A549 (cell line): ENCODE data around the gene UVSSA. TPM values are rescaled to one million over a fixed set of nuclear protein-coding genes. Genes with fewer than 3 reads are reported as not detected.

ENCODE experiments used
- ATAC-seq, 2 experiments: fragments of 200-7000 bp in 1 of 2; fragments of >200 bp in 1 of 2; cut with Nextera tagmentation in 1 of 2; cut with Tn5 transposase in 1 of 2; 3 replicates each; pipeline versions ENCODE4 v1.8.0 to v1.9.1; 2018 to 2020; ENCODE audit warnings: mild to moderate bottlenecking in 1 of 2, moderate library complexity in 1 of 2
- CTCF ChIA-PET: fragments of 300-600 bp; sonication (Branson Sonifier 250); formaldehyde crosslinking; extraction: SDS; loops from one replicate; lab custom pipeline; 2021; ENCODE audit warnings: antibody characterized with exemption, inconsistent platforms; lab: Yijun Ruan, JAX
- POLR2A ChIA-PET: fragments of 350-600 bp; formaldehyde crosslinking; extraction: SDS; loops from one replicate; lab custom pipeline; 2021; ENCODE audit warnings: antibody characterized with exemption, inconsistent platforms; lab: Yijun Ruan, JAX
- DNase-seq, 2 experiments: peaks; one replicate each; pipeline versions ENCODE4 v3.0.0 to v3.0.0-alpha.2; 2011 to 2016; ENCODE audit warnings: low read depth in 1 of 2, low spot score in 1 of 2
- FAIRE-seq: peaks from 2 replicates; lab custom pipeline; 2011; peaks lifted over from hg19 to GRCh38; lab: Jason Lieb, UNC
- H3K27ac ChIP-seq, 2 experiments: fragments of >200 bp; sonication (Bioruptor Twin); formaldehyde crosslinking; 3 replicates each; pipeline ENCODE4 v1.5.1; 2016 to 2017
- H3K4me1 ChIP-seq: fragments of >200 bp; sonication (Bioruptor Twin); formaldehyde crosslinking; 3 replicates; pipeline ENCODE4 v1.6.1; 2016
- H3K4me2 ChIP-seq: fragments of >200 bp; sonication (Bioruptor Twin); formaldehyde crosslinking; 3 replicates; pipeline ENCODE4 v1.6.1; 2016
- H3K4me3 ChIP-seq: fragments of >200 bp; sonication (Bioruptor Twin); formaldehyde crosslinking; 3 replicates; pipeline ENCODE4 v1.5.1; 2016
- H3K9me3 ChIP-seq: fragments of >200 bp; sonication (Bioruptor Twin); formaldehyde crosslinking; 3 replicates; pipeline ENCODE4 v1.6.1; 2016
- CBX2 ChIP-seq: fragments of 200-600 bp; sonication (generic); IDR thresholded peaks from 2 replicates; pipeline ENCODE4 v1.6.1; 2016; ENCODE audit warnings: low read depth, mild to moderate bottlenecking, borderline replicate concordance
- CBX8 ChIP-seq: fragments of 200-600 bp; sonication (generic); IDR thresholded peaks from 2 replicates; pipeline ENCODE4 v1.6.1; 2016
- CEBPB ChIP-seq, 2 experiments: fragments of >200 bp in 1 of 2; sonication (Bioruptor Twin) in 1 of 2; formaldehyde crosslinking in 1 of 2; IDR thresholded peaks; 2 replicates each; pipeline ENCODE4 v1.6.1; 2012 to 2016
- EHMT2 ChIP-seq: fragments of 200-600 bp; sonication (generic); IDR thresholded peaks from 2 replicates; pipeline ENCODE4 v1.6.1; 2016; ENCODE audit warnings: antibody characterized with exemption, low read depth, mild to moderate bottlenecking, moderate library complexity
- FOXS1 ChIP-seq: fragments of 250-450 bp; sonication (Bioruptor Pico); IDR thresholded peaks from 2 replicates; pipeline ENCODE4 v1.5.0; 2020; ENCODE audit warnings: mild to moderate bottlenecking, moderate library complexity
- JUNB ChIP-seq: fragments of >200 bp; sonication (Bioruptor Twin); formaldehyde crosslinking; IDR thresholded peaks from 2 replicates; pipeline ENCODE4 v1.6.1; 2016
- KDM5A ChIP-seq: fragments of 200-600 bp; sonication (generic); IDR thresholded peaks from 2 replicates; pipeline ENCODE4 v1.6.1; 2016; ENCODE audit warnings: antibody characterized with exemption, mild to moderate bottlenecking
- POLR2AphosphoS2 ChIP-seq: conservative IDR thresholded peaks from 2 replicates; pipeline ENCODE4 v1.6.1; 2012; ENCODE audit warnings: low read length, improper control_type of control experiment, inconsistent platforms
- RNF2 ChIP-seq: fragments of 200-600 bp; sonication (generic); IDR thresholded peaks from 2 replicates; pipeline ENCODE4 v1.6.1; 2016; ENCODE audit warnings: low read depth, mild to moderate bottlenecking, antibody characterized with exemption, moderate library complexity, borderline replicate concordance
- SMC3 ChIP-seq: fragments of >200 bp; sonication (Bioruptor Twin); formaldehyde crosslinking; IDR thresholded peaks from 3 replicates; pipeline ENCODE4 v1.6.1; 2018; ENCODE audit warnings: inconsistent platforms
- SREBF2 ChIP-seq: fragments of 450-650 bp; IDR thresholded peaks from 2 replicates; pipeline ENCODE4 v1.6.1; 2014; ENCODE audit warnings: mild to moderate bottlenecking, moderate library complexity
- ZC3H11A ChIP-seq: fragments of 450-650 bp; IDR thresholded peaks from 2 replicates; pipeline ENCODE4 v1.6.1; 2014; ENCODE audit warnings: antibody characterized with exemption, mild to moderate bottlenecking
- ZFP36 ChIP-seq: fragments of 450-650 bp; IDR thresholded peaks from 2 replicates; pipeline ENCODE4 v1.6.1; 2014; ENCODE audit warnings: borderline replicate concordance; ENCODE audit not compliant: partially characterized antibody
- ZNF302 ChIP-seq: fragments of 250-450 bp; sonication (Bioruptor Pico); IDR thresholded peaks from 2 replicates; pipeline ENCODE4 v1.9.0; 2021; ENCODE audit warnings: inconsistent platforms, mild to moderate bottlenecking, moderate library complexity
- ZSCAN20 ChIP-seq: fragments of 250-450 bp; sonication (Bioruptor Pico); IDR thresholded peaks from 2 replicates; pipeline ENCODE4 v1.8.0; 2022; ENCODE audit warnings: mild to moderate bottlenecking, moderate library complexity
- WGBS: methylation state at CpG from one replicate; pipeline ENCODE4 v1.1.6; 2017; ENCODE audit errors: missing lambda C conversion rate; 5-methylcytosine and 5-hydroxymethylcytosine counted together
- polyA plus RNA-seq, 4 experiments: library from polyadenylated mRNA; depleted of rRNA in 3 of 4; stranded (reverse); fragments of >200 nt; fragmentation: RNase III in 1 of 4; extraction: RNeasy Plus Mini Kit Qiagen cat#74134 plus additional on column Dnase treatment in 1 of 4; gene quantifications; 2 replicates in 3 of 4; 3 replicates in 1 of 4; pipeline ENCODE4 v1.2.3, GENCODE V29; 2011 to 2017
- TF ChIP-seq, protein P1 (sequence below): fragments of 250-450 bp; sonication (Bioruptor Pico); IDR thresholded peaks from 2 replicates; pipeline ENCODE4 v1.5.0; 2020; ENCODE audit warnings: low read depth, mild to moderate bottlenecking, moderate library complexity
- TF ChIP-seq, protein P2 (sequence below): fragments of 450-650 bp; IDR thresholded peaks from 2 replicates; pipeline ENCODE4 v1.6.1; 2014; ENCODE audit warnings: antibody characterized with exemption
- TF ChIP-seq, protein P3 (sequence below): fragments of >200 bp; sonication (Bioruptor Twin); formaldehyde crosslinking; IDR thresholded peaks from 2 replicates; pipeline ENCODE4 v1.6.1; 2016
- TF ChIP-seq, protein P4 (sequence below): fragments of 200-600 bp; sonication (generic); IDR thresholded peaks from 2 replicates; pipeline ENCODE4 v1.6.1; 2016; ENCODE audit warnings: antibody characterized with exemption, mild to moderate bottlenecking, moderate library complexity
- TF ChIP-seq, protein P5 (sequence below): fragments of 250-450 bp; sonication (Bioruptor Pico); IDR thresholded peaks from 2 replicates; pipeline ENCODE4 v1.5.0; 2021; ENCODE audit warnings: mild to moderate bottlenecking, moderate library complexity, borderline replicate concordance

UVSSA gene
- polyA plus RNA-seq, 2 of the 4 experiments (the other 2 are of a cell fraction): 4.5 to 6.9 TPM

DNA sequence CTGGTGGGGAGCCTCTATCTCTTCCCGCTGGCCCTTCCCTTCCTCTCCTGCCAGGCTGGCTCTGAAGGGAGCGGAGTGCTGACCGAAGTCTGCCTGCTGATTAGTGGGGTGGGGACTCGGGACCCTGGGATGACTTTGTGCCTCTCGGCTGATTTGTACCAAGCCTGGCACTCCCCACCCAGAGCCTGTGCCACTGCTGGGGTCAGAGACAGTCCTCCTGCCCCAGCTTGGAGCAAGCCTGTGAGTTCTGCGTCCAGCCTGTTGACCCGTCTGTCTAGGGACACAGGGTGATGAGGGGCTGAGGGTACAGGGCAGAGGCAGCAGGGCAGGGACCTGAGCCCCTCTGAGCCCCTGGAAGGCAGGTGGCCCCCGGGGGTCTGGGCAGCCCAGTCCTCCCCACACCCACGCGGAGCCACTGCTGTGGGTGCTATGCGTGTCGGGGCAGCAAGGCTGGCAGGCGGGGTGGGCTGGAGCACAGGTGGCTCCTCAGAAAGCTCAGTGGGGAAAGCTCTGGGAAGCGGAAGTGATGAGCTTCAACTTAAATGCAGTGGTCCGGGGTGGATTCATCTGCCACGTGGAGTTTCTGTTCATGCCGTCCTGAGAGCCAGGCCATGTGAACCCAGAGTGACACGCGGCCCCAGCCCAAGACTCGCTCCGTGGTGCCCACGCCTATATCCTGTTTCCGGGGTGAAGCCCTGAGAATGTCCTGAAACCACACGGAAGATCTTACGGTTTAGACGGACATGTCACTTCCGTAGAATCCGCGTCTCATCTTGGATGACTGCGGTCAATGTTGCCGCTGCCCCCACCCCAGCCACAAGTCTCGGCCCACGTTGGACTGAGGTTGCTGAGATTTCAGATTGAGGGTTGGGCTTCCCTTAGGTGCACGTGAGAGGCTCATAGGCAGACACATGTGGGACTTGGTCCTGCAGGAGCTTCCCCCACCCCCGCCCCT is 21.1 kb upstream of the UVSSA start:
- POLR2A ChIA-PET: no interaction called here
- Histone ChIP-seq H3K27ac (peak overlapping the region in 1 of 2 experiments; percentile 57; a peak in 1 of 6 replicates), H3K9me3 (no peaks in the 10 kb centered on the region), H3K4me2 (no peak overlapping the region), H3K4me1 (peaks cover 14% of the 10 kb centered on the region; the same call in 2 of the 3 replicates), H3K4me3 (no peak overlapping the region)
- FAIRE-seq (no peak), ATAC-seq (no peak), DNase-seq (no peak)
- WGBS: 85% methylated on average over 21 of the region's 35 CpGs
- TF ChIP-seq CEBPB (IDR thresholded peaks at IDR 0.05) (no peak), EHMT2 (no peak), SREBF2 (no peak), FOXS1 (no peak), SMC3 (no peak), JUNB (no peak), ZSCAN20 (CRISPR knock-in tag) (no peak), CBX8 (no peak), RNF2 (no peak)
- TF ChIP-seq, protein P1, sequence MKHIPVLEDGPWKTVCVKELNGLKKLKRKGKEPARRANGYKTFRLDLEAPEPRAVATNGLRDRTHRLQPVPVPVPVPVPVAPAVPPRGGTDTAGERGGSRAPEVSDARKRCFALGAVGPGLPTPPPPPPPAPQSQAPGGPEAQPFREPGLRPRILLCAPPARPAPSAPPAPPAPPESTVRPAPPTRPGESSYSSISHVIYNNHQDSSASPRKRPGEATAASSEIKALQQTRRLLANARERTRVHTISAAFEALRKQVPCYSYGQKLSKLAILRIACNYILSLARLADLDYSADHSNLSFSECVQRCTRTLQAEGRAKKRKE (CRISPR knock-in tag): no peak
- CTCF ChIA-PET: no interaction called here

DNA sequence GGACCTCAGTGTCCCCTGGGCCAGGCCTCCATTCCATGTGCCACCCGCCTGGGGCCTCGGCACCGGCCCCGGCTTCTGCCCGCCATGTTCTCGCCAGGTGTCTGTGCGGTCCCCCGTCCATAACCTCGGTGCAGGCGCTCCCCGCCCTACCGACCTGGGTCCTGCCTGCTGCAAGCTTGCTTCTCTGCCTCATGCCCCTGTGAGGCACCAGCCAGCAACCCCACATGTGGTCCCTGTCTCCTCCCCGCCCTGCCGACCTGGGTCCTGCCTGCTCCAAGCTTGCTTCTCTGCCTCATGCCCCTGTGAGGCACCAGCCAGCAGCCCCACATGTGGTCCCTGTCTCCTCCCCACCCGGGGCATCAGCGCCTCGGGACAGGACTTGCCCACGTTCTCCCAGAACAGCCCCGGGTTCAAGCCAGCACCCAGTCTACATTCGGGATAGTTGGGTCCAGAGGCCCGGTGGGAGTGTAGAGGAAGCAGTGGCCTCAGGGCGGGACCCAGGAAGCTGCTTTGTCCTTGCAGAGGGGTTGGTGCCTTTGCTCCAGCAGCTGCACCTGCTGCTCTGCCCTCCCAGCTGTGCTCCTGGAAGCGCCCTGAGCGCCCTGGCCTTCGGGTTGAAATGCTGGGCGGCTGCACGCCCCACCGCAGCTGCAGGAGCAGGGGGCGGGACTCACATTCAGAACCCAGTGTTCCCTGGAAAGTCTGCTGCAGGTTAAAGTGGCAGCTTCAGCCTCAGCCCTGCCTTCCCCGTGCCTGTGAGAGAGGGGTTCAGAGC is 20.1 kb upstream of the UVSSA start:
- DNase-seq (no peak), ATAC-seq (no peak), FAIRE-seq (no peak)
- TF ChIP-seq, protein P2, sequence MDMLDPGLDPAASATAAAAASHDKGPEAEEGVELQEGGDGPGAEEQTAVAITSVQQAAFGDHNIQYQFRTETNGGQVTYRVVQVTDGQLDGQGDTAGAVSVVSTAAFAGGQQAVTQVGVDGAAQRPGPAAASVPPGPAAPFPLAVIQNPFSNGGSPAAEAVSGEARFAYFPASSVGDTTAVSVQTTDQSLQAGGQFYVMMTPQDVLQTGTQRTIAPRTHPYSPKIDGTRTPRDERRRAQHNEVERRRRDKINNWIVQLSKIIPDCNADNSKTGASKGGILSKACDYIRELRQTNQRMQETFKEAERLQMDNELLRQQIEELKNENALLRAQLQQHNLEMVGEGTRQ: no peak
- TF ChIP-seq CBX8 (no peak), ZSCAN20 (CRISPR knock-in tag) (no peak), ZFP36 (no peak), EHMT2 (no peak), CBX2 (no peak), ZC3H11A (no peak), ZNF302 (CRISPR knock-in tag) (no peak), KDM5A (no peak), POLR2AphosphoS2 (no peak)
- TF ChIP-seq, protein P3, sequence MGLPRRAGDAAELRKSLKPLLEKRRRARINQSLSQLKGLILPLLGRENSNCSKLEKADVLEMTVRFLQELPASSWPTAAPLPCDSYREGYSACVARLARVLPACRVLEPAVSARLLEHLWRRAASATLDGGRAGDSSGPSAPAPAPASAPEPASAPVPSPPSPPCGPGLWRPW: no peak
- TF ChIP-seq, protein P4, sequence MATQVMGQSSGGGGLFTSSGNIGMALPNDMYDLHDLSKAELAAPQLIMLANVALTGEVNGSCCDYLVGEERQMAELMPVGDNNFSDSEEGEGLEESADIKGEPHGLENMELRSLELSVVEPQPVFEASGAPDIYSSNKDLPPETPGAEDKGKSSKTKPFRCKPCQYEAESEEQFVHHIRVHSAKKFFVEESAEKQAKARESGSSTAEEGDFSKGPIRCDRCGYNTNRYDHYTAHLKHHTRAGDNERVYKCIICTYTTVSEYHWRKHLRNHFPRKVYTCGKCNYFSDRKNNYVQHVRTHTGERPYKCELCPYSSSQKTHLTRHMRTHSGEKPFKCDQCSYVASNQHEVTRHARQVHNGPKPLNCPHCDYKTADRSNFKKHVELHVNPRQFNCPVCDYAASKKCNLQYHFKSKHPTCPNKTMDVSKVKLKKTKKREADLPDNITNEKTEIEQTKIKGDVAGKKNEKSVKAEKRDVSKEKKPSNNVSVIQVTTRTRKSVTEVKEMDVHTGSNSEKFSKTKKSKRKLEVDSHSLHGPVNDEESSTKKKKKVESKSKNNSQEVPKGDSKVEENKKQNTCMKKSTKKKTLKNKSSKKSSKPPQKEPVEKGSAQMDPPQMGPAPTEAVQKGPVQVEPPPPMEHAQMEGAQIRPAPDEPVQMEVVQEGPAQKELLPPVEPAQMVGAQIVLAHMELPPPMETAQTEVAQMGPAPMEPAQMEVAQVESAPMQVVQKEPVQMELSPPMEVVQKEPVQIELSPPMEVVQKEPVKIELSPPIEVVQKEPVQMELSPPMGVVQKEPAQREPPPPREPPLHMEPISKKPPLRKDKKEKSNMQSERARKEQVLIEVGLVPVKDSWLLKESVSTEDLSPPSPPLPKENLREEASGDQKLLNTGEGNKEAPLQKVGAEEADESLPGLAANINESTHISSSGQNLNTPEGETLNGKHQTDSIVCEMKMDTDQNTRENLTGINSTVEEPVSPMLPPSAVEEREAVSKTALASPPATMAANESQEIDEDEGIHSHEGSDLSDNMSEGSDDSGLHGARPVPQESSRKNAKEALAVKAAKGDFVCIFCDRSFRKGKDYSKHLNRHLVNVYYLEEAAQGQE: no peak
- TF ChIP-seq, protein P5, sequence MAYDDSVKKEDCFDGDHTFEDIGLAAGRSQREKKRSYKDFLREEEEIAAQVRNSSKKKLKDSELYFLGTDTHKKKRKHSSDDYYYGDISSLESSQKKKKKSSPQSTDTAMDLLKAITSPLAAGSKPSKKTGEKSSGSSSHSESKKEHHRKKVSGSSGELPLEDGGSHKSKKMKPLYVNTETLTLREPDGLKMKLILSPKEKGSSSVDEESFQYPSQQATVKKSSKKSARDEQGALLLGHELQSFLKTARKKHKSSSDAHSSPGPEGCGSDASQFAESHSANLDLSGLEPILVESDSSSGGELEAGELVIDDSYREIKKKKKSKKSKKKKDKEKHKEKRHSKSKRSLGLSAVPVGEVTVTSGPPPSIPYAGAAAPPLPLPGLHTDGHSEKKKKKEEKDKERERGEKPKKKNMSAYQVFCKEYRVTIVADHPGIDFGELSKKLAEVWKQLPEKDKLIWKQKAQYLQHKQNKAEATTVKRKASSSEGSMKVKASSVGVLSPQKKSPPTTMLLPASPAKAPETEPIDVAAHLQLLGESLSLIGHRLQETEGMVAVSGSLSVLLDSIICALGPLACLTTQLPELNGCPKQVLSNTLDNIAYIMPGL (CRISPR knock-in tag): no peak
- POLR2A ChIA-PET: no interaction called here
- Histone ChIP-seq H3K4me3 (no peak overlapping the region), H3K27ac (no peak overlapping the region), H3K4me2 (no peak overlapping the region), H3K4me1 (peaks cover 14% of the 10 kb centered on the region; the same call in 2 of the 3 replicates), H3K9me3 (no peaks in the 10 kb centered on the region)
- WGBS: 99% methylated on average over 11 of the region's 30 CpGs
- CTCF ChIA-PET: interaction anchor here (1.0 kb wide), 1 partner anchor 8 kb away, joined by 3 read pairs; no protein-coding TSS in a partner anchor
